Ectodermal cell (in vitro differentiated cells): ENCODE data around the gene ALDH4A1.

Source experiments
- H3K27ac ChIP-seq: 2 replicates; pipeline ENCODE4 v1.7.0; 2013; ENCODE audit warnings: mild to moderate bottlenecking, low read depth, low read length; ENCODE audit not compliant: insufficient read depth, poor library complexity, severe bottlenecking
- H3K27me3 ChIP-seq: 2 replicates; pipeline ENCODE4 v1.7.0; 2013; ENCODE audit warnings: mild to moderate bottlenecking, low read length; ENCODE audit not compliant: insufficient read depth, control insufficient read depth, poor library complexity, severe bottlenecking
- H3K36me3 ChIP-seq: one replicate; pipeline ENCODE4 v1.7.0; 2013; ENCODE audit warnings: low read length; ENCODE audit not compliant: control insufficient read depth, insufficient read depth
- H3K4me1 ChIP-seq: one replicate; pipeline ENCODE4 v1.7.0; 2013; ENCODE audit warnings: low read length; ENCODE audit not compliant: control insufficient read depth, insufficient read depth
- H3K4me3 ChIP-seq: 2 replicates; pipeline ENCODE4 v1.7.0; 2013; ENCODE audit warnings: low read depth, low read length, control low read depth; ENCODE audit not compliant: insufficient read depth
- H3K9me3 ChIP-seq: 2 replicates; pipeline ENCODE4 v1.7.0; 2013; ENCODE audit warnings: mild to moderate bottlenecking, low read length, moderate library complexity; ENCODE audit not compliant: control insufficient read depth
- WGBS, 2 experiments: methylation state at CpG; one replicate each; pipeline ENCODE4 v1.1.7; 2013; ENCODE audit warnings: missing lambda C conversion rate in 2 of 2; 5-methylcytosine and 5-hydroxymethylcytosine counted together

ALDH4A1 gene

GRCh38 chr1:18830596-18830995 lies 71.8 kb downstream of the ALDH4A1 start:
- Histone ChIP-seq H3K4me1 (no peaks in the 10 kb centered on the region), H3K27ac (no peak overlapping the region), H3K4me3 (no peak overlapping the region), H3K36me3 (no peaks in the 10 kb centered on the region), H3K27me3 (no peaks in the 10 kb centered on the region), H3K9me3 (no peaks in the 10 kb centered on the region)
- WGBS, 2 experiments: 77 to 79% methylated on average over 12 of the region's 12 CpGs

GRCh38 chr1:18829671-18830070 lies 72.7 kb downstream of the ALDH4A1 start:
- Histone ChIP-seq H3K4me3 (no peak overlapping the region), H3K9me3 (no peaks in the 10 kb centered on the region), H3K36me3 (no peaks in the 10 kb centered on the region), H3K27ac (no peak overlapping the region), H3K4me1 (no peaks in the 10 kb centered on the region), H3K27me3 (no peaks in the 10 kb centered on the region)
- WGBS, 2 experiments: 86% methylated on average over 1 of the region's 1 CpG

GRCh38 chr1:18828224-18828623 lies 74.1 kb downstream of the ALDH4A1 start:
- 86 to 93% methylated on average over 1 to 2 of the region's 2 CpGs for WGBS, 2 experiments
- Histone ChIP-seq H3K4me1 (no peaks in the 10 kb centered on the region), H3K27ac (no peak overlapping the region), H3K36me3 (no peaks in the 10 kb centered on the region), H3K27me3 (no peaks in the 10 kb centered on the region), H3K9me3 (no peaks in the 10 kb centered on the region), H3K4me3 (no peak overlapping the region)

- H3K4me3 ChIP-seq: no peak overlapping the region
- WGBS, 2 experiments: 93 to 94% methylated on average over 6 of the region's 6 CpGs
- H3K27ac ChIP-seq: no peak overlapping the region
- H3K27me3 ChIP-seq: peaks cover 13% of the 10 kb centered on the region
- no peaks in the 10 kb centered on the region for H3K9me3 ChIP-seq
- H3K4me1 ChIP-seq: no peaks in the 10 kb centered on the region
- no peaks in the 10 kb centered on the region for H3K36me3 ChIP-seq
These were observed 78.9 kb downstream of the ALDH4A1 start for GRCh38 chr1:18823438-18823837.
